ENCODE data around the gene DLGAP1.

DNA sequence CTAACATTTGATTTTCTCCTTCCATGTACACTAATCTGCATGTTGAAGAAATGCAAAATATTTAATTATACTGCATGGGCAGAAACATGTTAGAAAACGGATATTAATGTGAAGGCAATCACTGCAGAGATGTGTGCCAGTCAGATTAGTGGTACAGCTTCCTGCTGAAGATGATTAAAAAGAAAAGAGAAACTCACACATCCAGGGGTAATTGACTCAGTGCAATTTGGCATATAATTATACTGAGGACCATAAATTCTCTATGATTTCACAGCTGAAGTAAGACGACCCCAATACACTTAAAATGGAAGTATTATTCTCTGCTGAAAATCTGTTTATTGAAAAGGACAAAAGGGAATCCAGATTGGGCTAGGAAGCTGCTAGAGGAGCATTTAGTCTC lies 761.7 kb downstream of the DLGAP1 start:
- TF ChIP-seq EZH2 (IDR thresholded peaks at IDR 0.05; ENCODE audit: borderline replicate concordance), result no peak
- TF ChIP-seq CTCF (IDR thresholded peaks at IDR 0.05; ENCODE audit: poor library complexity), result no peak
